Gastrocnemius medialis (tissue), 4 donors: ENCODE measurements around the gene GSTM5.

Source experiments
- POLR2A ChIP-seq, 2 donors: fragments of 450-650 bp; IDR thresholded peaks; one replicate each; pipeline ENCODE4 v1.6.1; 2017; ENCODE audit warnings: antibody characterized with exemption in 2 of 2, mild to moderate bottlenecking in 2 of 2, moderate library complexity in 2 of 2
- TF ChIP-seq, protein P1 (sequence below), 5 experiments: fragments of 450-650 bp in 3 of 5; fragments of 200-600 bp in 2 of 5; sonication (generic) in 2 of 5; IDR thresholded peaks in 4 of 5; conservative IDR thresholded peaks in 1 of 5; 1 replicate in 4 of 5; 2 replicates in 1 of 5; pipeline ENCODE4 v1.5.1; 2016 to 2019; ENCODE audit warnings: antibody characterized with exemption in 5 of 5, mild to moderate bottlenecking in 3 of 5, moderate library complexity in 3 of 5

DNA sequence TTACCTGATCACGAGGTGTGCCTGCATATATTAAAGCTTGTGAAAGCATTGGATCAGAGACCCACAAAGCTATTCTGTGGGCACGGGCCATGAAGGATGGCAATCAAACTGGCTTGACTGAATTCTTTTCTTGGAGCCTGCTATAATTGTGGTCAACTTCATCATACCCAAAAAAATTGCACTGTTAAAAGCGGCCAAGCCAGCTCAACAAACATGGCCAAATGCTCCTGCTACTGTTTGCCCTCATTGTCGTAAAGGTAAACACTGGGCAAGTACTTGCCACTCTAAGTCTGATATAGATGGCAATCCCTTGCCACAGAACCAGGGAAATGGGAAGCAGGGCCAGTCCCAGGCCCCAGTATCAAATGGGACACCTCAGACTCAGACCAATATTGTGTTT, 6.6 kb upstream of the GSTM5 start:
- no peak for TF ChIP-seq POLR2A (IDR thresholded peaks at IDR 0.05)
- TF ChIP-seq, protein P1, sequence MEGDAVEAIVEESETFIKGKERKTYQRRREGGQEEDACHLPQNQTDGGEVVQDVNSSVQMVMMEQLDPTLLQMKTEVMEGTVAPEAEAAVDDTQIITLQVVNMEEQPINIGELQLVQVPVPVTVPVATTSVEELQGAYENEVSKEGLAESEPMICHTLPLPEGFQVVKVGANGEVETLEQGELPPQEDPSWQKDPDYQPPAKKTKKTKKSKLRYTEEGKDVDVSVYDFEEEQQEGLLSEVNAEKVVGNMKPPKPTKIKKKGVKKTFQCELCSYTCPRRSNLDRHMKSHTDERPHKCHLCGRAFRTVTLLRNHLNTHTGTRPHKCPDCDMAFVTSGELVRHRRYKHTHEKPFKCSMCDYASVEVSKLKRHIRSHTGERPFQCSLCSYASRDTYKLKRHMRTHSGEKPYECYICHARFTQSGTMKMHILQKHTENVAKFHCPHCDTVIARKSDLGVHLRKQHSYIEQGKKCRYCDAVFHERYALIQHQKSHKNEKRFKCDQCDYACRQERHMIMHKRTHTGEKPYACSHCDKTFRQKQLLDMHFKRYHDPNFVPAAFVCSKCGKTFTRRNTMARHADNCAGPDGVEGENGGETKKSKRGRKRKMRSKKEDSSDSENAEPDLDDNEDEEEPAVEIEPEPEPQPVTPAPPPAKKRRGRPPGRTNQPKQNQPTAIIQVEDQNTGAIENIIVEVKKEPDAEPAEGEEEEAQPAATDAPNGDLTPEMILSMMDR (IDR thresholded peaks at IDR 0.05 in 4 of 5, conservative IDR thresholded peaks at IDR 0.05 in 1 of 5) = no peak
